SK-N-MC (cell line): ENCODE measurements around the gene GSC.

Source experiments
- EZH2 ChIP-seq: fragments of 200-600 bp; sonication (generic); IDR thresholded peaks from one replicate; pipeline ENCODE4 v1.6.1; 2017; ENCODE audit warnings: antibody characterized with exemption
- POLR2AphosphoS5 ChIP-seq: IDR thresholded peaks from 2 replicates; pipeline ENCODE4 v1.6.1; 2012; ENCODE audit warnings: mild to moderate bottlenecking, low read depth, low read length, borderline replicate concordance

GRCh38 chr14:94746131-94746530 lies 23.8 kb downstream of the GSC start:
- no peak for TF ChIP-seq EZH2
- no peak for TF ChIP-seq POLR2AphosphoS5
